Panc1 (cell line): ENCODE data around the gene FBXL5. TPM values are rescaled to one million over a fixed set of nuclear protein-coding genes. Genes with fewer than 3 reads are reported as not detected.

Experiments
- ATAC-seq: fragments of 200-7000 bp; cut with Tn5 transposase; 2 replicates; pipeline ENCODE4 v1.9.1; 2020; ENCODE audit warnings: mild to moderate bottlenecking, moderate library complexity
- BruUV-seq: library from RNA; stranded (reverse); fragments of 400-500 nt; replicated peaks from 2 replicates; lab custom pipeline; 2021; lab: Mats Ljungman, UMichigan
- CTCF ChIA-PET: fragments of 300-600 bp; sonication (Branson Sonifier 250); formaldehyde crosslinking; loops from one replicate; lab custom pipeline; 2022; ENCODE audit warnings: antibody characterized with exemption; lab: Charles Lee
- POLR2A ChIA-PET: fragments of 300-600 bp; sonication (Branson Sonifier 250); formaldehyde crosslinking; loops from one replicate; lab custom pipeline; 2022; ENCODE audit warnings: antibody characterized with exemption; lab: Charles Lee
- DNase-seq: peaks from one replicate; pipeline ENCODE4 v3.0.0-alpha.2; 2010; ENCODE audit warnings: low read depth, low spot score
- H3K27ac ChIP-seq: 2 replicates; pipeline ENCODE4 v1.5.1; 2011; ENCODE audit warnings: mild to moderate bottlenecking, low read length, inconsistent platforms
- H3K27me3 ChIP-seq: fragments of 200-500 bp; sonication (Bioruptor generic); 2 replicates; pipeline ENCODE4 v1.6.0; 2014; ENCODE audit warnings: low read length, inconsistent platforms; ENCODE audit not compliant: control insufficient read depth, insufficient read depth
- H3K36me3 ChIP-seq: fragments of 200-500 bp; sonication (Bioruptor generic); 2 replicates; pipeline ENCODE4 v1.5.1; 2014; ENCODE audit warnings: inconsistent platforms, mild to moderate bottlenecking, low read length, moderate library complexity; ENCODE audit not compliant: control insufficient read depth, insufficient read depth
- H3K4me1 ChIP-seq: 2 replicates; pipeline ENCODE4 v1.5.1; 2011; ENCODE audit warnings: inconsistent platforms, mild to moderate bottlenecking, low read length, moderate library complexity; ENCODE audit not compliant: control insufficient read depth, insufficient read depth
- H3K4me3 ChIP-seq, 2 experiments: 2 replicates each; pipeline ENCODE4 v1.5.1; 2011 to 2012; ENCODE audit warnings: low read depth in 2 of 2, low read length in 2 of 2, mild to moderate bottlenecking in 2 of 2, inconsistent platforms in 1 of 2, moderate library complexity in 1 of 2
- H3K9me3 ChIP-seq: fragments of 200-500 bp; sonication (Bioruptor generic); 2 replicates; pipeline ENCODE4 v1.5.1; 2014; ENCODE audit warnings: low read depth, mild to moderate bottlenecking, inconsistent platforms, low read length, moderate library complexity; ENCODE audit not compliant: control insufficient read depth, insufficient read depth
- CTCF ChIP-seq: fragments of 450-650 bp; IDR thresholded peaks from 2 replicates; pipeline ENCODE4 v1.5.1; 2017; ENCODE audit warnings: mild to moderate bottlenecking
- POLR2AphosphoS5 ChIP-seq: IDR thresholded peaks from 2 replicates; pipeline ENCODE4 v1.6.1; 2012; ENCODE audit warnings: mild to moderate bottlenecking, low read depth, low read length, moderate library complexity
- REST ChIP-seq, 2 experiments: IDR thresholded peaks; 2 replicates each; pipeline ENCODE4 v1.6.1; 2011 to 2012; ENCODE audit warnings: low read depth in 2 of 2, control low read depth in 1 of 2, low read length in 1 of 2, mild to moderate bottlenecking in 1 of 2, moderate library complexity in 1 of 2; ENCODE audit not compliant: insufficient read depth in 1 of 2
- SIN3A ChIP-seq: IDR thresholded peaks from 2 replicates; pipeline ENCODE4 v1.6.1; 2012; ENCODE audit warnings: low read depth, mild to moderate bottlenecking, low read length, moderate library complexity, borderline replicate concordance; ENCODE audit not compliant: insufficient read depth
- TCF7L2 ChIP-seq: IDR thresholded peaks from 2 replicates; pipeline ENCODE4 v1.6.1; 2011; ENCODE audit warnings: mild to moderate bottlenecking, low read depth, low read length, inconsistent platforms
- in situ Hi-C: cut with HindIII; loops from 2 replicates; pipeline ENCODE4 v1.10.0; 2016; ENCODE audit warnings: low sequenced_read_pairs, low pct_unique_long_range_greater_than_20kb
- intact Hi-C: fragments of 100-400 bp; cut with micrococcal nuclease; formaldehyde crosslinking; loops from one replicate; pipeline ENCODE4 v1.10.0; 2022; ENCODE audit not compliant: unreplicated experiment
- total RNA-seq: library from RNA; stranded (reverse); gene quantifications from one replicate; pipeline ENCODE4 v1.2.1, GENCODE V29; 2021; ENCODE audit not compliant: unreplicated experiment

FBXL5 gene
- total RNA-seq, 1 experiment from 2014 or later = 20.2 TPM

- in situ Hi-C loops = no loop called here
- BruUV-seq = no TSS peak
- CTCF ChIA-PET = no interaction called here
- Histone ChIP-seq H3K4me1 (peaks cover 13% of the 10 kb centered on the region; the same call in 1 of the 2 replicates), H3K36me3 (peaks cover 7% of the 10 kb centered on the region), H3K27me3 (no peaks in the 10 kb centered on the region), H3K27ac (peak overlapping the region; percentile 94), H3K9me3 (no peaks in the 10 kb centered on the region), H3K4me3 (peak overlapping the region; percentile 93 to 94)
- no peak for DNase-seq
- POLR2A ChIA-PET = interaction anchor here (0.7 to 0.8 kb wide), 2 partner anchors 10 to 24 kb away, joined by 3 to 4 read pairs; no protein-coding TSS in a partner anchor
- no peak for ATAC-seq
- intact Hi-C loops = no loop called here
- no peak for TF ChIP-seq REST (IDR thresholded peaks at IDR 0.05; ENCODE audit: insufficient read depth in 1 of 2, low read depth in 2 of 2, low read length in 1 of 2)
- TF ChIP-seq CTCF = no peak
- TF ChIP-seq TCF7L2 = no peak
- no peak for TF ChIP-seq SIN3A
- no peak for TF ChIP-seq POLR2AphosphoS5
Observed at GRCh38 chr4:15681067-15681371, 25.9 kb upstream of the FBXL5 start.

- no peaks in the 10 kb centered on the region for H3K9me3 ChIP-seq
- DNase-seq (no peak), ATAC-seq (no peak)
- ChIA-PET POLR2A (no interaction called here), CTCF (no interaction called here)
- H3K36me3 ChIP-seq = peaks cover 7% of the 10 kb centered on the region; the same call in 1 of the 2 replicates
- TF ChIP-seq REST (IDR thresholded peaks at IDR 0.05; ENCODE audit: insufficient read depth in 1 of 2, low read depth in 2 of 2, low read length in 1 of 2) (no peak), POLR2AphosphoS5 (no peak), TCF7L2 (no peak), SIN3A (no peak), CTCF (no peak)
- intact Hi-C loops = no loop called here
- peak overlapping the region; percentile 31; the same call in 1 of the 2 replicates for H3K27ac ChIP-seq
- in situ Hi-C loops = no loop called here
- H3K4me1 ChIP-seq = peaks cover 13% of the 10 kb centered on the region; the same call in 1 of the 2 replicates
- no TSS peak for BruUV-seq
- no peaks in the 10 kb centered on the region for H3K27me3 ChIP-seq
- H3K4me3 ChIP-seq = no peak overlapping the region
Observed at GRCh38 chr4:15677507-15677988, 22.4 kb upstream of the FBXL5 start.
